Activated CD8-positive, alpha-beta memory T cell treated with anti-CD3 and anti-CD28 coated beads for 48 hours (primary cell): Measurements from ENCODE around the gene SMTNL1.

ENCODE experiments used
- DNase-seq, 3 experiments: peaks; one replicate each; pipeline ENCODE4 v3.0.0-alpha.2; 2020; ENCODE audit warnings: low read depth in 2 of 3, low spot score in 2 of 3

The SMTNL1 gene

DNA sequence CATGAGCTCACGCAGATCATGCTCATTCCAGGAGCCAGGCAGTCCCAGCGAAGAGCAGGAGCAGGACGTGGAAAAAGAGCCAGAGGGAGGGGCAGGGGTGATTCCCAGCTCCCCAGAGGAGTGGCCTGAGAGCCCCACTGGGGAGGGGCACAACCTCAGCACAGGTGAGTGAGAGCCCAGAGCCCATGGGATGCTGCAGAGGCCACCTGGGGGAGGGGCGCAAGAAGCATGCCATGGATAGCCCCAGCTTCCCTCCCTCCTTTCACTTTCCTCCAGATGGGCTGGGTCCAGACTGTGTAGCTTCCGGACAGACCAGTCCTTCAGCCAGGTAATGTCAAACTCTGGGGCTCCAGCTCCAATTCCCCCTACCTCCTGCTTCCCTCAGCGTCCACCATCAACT is 6.2 kb downstream of the SMTNL1 start:
- no peak for DNase-seq

DNA sequence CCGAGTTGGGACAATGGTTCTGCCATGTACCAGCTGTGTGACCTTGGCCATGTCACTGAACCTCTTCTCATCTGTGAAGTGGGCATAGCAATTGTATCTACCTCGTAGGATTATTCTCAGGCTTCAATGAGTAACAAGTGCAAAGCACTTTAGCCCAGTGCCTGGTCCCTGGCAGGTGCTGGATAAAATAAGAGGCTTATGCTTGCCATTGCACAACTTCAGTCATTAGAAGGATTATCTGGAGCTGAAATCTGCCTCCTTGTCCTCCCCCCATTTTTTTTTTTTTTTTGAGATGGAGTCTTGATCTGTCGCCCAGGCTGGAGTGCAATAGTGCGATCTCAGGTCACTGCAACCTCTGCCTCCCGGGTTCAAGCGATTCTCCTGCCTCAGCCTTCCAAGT is 7.2 kb downstream of the SMTNL1 start:
- no peak for DNase-seq

DNA sequence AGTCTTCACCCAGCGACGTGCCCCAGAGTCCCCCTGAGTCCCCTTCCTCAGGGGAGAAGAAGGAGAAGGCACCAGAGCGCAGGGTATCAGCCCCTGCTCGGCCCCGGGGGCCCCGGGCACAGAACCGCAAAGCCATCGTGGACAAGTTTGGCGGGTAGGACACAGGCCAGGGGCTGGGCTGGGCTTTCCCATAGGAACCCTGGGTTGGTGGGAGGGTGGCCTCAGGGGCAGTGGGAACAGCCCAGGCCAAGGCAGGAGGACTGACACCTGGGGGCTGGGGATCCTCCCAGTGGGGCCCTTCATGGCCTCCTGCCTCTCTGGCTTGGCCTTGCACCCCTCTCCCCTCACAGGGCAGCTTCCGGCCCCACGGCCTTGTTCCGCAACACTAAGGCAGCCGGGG is 8.5 kb downstream of the SMTNL1 start:
- DNase-seq = no peak

DNA sequence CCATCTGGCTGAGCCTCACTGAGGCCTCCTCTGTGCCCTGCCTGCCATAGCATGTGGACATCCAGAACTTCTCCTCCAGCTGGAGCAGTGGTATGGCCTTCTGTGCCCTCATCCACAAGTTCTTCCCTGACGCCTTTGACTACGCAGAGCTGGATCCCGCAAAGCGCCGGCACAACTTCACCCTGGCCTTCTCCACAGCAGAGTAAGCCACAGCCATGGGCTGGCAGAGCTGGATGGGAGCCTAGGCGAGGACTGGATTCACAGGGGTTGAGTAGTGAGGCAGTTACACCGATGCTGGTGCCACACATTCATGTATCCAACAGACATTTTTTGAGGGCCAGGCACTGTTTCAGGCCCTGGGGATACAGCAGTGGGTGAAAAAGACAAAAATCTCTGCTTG is 9.1 kb downstream of the SMTNL1 start:
- no peak for DNase-seq

DNA sequence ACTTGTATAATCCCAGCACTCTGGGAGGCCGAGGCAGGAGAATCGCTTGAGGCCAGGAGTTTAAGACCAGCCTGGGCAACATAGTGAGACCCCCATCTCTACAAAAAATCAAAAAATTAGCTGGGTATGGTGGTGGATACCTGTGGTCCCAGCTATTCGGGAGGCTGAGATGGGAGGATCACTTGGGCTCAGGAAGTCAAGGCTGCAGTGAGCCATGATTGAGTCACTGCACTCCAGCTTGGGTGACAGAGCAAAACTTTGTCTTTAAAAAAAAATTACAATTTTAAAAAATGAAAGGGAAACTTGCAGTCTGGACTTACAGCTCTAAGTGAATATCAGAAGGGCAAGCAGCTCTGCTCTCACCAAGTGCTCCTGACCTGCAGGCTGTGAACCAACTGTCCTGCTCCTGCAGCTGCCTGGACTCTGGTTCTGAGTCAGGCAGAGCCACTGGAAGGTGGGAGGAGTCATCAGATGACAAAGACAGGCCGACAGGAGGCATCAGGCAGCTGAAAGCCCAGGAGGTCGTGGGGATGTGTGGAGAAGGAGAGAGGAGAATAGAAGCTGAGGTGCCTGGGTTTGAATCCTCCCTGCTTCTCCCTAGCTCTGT is 9.6 kb downstream of the SMTNL1 start:
- no peak for DNase-seq

DNA sequence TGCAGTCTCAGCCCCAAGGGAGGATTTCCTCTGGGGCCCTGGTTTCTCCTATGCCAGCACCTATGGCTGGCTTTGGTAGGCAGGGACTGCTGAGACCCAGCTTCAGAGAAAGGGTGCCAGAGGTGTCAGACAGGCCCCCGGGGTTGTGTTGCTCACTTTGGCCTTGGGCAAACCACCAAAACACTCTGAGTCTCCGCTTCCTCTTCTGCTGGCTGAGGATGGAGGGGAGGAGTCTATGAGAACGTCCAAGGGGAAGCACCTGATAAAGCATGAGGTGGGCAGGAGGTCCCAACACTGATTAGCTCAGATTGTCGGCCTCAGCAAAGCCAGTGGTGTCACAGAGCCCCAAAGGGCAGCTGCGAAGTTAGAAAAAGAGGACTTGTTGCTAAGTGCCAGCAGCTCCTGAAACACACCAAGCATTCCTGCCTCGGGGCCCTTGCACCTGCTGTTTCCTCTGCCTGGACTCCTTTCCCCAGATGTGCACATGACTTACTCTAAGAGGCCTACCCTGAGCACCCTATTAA is 10.5 kb downstream of the SMTNL1 start:
- DNase-seq = no peak

DNA sequence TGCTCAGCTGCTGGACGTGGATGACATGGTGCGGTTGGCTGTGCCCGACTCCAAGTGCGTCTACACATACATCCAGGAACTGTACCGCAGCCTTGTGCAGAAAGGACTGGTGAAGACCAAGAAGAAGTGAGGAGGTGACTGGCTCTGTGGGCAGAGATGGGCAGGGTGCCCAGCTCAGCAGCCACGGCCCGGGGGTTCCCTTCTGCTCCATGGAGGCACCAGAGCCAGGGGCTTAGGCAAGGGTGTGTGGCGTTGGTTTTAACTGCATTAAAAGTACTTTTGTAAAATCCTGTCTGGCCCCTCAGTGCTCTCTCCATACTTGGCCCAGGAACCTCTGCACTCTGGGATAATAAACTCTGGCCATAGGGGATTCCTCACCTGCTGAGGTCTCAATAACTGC is 12.6 kb downstream of the SMTNL1 start:
- no peak for DNase-seq

DNA sequence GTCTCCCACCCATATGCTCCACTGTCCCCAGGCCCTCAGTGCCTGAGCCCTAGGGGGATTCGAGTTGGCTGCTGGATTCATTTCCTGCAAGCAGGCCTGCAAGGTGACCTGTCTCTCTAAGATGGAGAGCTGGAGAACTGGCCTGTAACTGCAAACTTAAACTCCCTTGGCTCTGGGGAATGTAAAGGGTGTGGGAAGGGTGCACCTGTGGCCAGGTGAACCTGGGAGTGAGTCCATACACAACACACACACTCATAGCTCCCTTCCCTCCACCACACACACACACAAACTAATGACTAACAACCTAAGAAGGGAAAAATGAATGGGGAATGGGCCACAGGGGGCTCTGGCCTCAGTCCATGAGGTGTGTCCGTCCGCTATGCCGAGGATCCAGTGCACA is 14.5 kb downstream of the SMTNL1 start:
- no peak for DNase-seq

DNA sequence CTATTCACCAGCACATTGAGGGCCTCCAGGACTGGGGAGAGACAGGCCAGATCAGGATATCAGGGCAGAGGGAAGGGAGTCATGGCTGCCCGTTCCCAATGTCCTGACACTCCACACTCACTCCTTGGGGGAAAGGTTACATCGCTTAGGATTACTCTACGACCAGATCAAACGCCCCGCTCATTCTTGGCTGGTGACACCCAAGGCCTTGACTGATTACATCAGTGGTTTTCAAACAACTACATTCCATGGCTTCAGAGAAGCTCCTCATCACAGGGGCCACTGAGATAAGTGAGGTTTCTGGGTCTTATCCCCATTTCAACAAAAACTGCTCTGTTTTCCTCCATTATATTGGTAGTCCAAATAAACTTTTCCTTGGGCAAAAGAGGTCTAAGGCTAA is 15.1 kb downstream of the SMTNL1 start:
- DNase-seq = no peak

DNA sequence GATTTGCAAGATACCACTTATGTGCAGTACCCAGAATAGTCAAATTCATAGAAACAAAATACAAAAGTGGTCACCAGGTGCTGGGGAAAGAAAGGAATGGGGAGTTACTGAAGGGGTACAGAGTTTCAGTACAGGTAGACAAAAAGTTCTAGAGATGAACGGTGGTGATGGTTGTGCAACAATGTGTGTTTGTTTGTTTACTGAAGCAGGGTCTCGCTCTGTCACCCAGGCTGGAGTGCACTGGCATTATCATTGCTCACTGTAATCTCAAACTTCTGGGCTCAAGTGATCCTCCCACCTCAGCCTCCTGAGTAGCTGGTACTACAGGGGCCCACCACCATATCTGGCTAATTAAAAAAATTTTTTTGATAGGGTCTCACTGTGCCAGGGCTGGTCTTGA is 18.0 kb downstream of the SMTNL1 start:
- no peak for DNase-seq

DNA sequence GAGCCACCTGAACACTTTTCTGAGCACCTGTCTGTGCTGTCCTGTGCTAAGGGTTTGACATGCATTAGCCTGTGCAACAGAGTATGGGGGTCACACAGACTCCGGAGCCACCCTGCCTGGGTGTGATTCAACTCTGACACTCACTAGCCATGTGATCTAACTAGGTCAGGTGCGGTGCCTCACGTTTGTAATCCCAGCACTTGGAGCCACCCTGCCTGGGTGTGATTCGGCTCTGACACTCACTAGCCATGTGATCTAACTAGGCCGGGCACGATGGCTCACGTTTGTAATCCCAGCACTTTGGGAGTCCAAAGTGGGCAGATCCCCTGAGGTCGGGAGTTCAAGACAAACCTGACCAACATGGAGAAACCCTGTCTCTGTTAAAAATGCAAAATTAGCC is 18.6 kb downstream of the SMTNL1 start:
- DNase-seq = no peak

DNA sequence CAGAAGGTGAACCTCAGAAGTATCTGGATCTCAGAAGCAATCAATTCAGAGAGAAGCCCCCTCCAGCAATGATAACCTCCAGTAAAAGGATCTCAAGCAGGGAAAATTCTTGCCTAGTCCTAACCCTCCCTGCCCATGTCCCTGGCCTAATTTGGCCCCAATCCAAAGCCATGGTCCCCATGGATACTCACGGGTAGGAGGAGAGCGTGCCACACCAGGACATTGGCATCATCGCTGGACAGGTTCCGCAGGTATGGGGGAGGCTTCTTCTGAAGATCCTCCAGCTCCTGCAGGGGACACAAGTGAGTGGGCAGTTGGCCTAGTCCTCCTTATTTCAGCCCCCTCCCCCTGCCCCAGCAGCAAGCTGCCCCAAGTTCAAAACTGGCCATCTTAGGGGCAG is 22.8 kb downstream of the SMTNL1 start:
- DNase-seq = no peak

DNA sequence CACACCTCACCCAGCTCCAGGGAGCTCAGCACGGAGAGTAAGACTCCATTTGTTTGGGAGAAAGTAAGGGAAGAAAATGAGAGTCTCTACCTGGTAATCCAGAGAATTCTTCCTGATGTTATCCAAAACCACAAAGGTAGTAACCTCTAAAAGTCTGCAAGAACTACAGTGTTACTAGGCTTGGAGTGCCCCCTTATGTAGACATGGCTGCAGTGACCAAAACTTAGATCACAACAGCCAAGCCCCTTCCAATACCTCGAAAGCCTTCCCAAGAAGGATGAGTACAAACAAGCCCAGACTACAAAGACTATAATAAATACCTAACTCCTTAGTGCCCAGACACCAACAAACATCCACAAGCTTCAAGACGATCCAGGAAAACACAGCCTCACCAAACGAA is 25.2 kb downstream of the SMTNL1 start:
- DNase-seq = no peak

DNA sequence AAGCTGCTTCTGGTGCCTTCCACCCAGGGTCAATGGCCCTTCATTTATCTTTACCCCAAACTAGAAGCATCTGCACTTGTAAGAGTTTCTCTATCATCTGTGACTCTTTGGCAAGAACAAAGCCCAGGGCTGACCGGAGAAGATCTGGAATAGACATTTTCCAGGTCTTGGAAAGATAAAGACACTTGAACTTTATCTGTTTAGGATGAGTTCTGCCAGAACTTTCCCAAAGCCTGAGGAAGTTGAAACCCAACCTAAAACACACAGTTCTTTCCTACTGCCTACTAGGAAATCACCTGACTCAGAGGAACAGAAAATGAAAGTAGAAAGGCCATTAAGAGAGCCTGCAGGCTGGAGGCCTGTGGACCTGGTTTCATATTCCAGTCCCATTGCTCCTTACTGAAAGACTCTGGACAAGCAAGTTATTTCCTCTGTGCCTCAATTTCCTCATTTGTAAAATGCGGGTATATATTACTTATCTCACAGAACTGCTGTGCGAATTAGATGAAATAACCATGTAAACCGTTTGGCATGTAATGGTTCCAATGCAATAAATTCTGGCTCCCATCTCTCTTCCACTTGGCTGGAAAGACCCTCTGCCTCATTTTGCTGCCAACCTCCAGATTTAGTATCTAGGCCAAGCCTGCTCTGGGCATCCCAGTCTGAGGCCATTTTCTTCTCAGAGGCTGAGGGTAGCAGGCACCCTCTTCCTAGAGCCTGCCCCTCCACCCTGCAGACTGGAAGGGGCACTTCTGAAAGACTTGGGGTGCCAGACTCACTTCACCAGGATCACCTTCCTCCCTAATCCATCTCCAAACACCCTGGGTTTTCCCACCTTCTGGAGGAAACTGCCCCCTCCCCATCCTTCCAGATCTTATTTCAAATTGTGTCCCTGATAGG is 28.9 kb downstream of the SMTNL1 start:
- no peak for DNase-seq

DNA sequence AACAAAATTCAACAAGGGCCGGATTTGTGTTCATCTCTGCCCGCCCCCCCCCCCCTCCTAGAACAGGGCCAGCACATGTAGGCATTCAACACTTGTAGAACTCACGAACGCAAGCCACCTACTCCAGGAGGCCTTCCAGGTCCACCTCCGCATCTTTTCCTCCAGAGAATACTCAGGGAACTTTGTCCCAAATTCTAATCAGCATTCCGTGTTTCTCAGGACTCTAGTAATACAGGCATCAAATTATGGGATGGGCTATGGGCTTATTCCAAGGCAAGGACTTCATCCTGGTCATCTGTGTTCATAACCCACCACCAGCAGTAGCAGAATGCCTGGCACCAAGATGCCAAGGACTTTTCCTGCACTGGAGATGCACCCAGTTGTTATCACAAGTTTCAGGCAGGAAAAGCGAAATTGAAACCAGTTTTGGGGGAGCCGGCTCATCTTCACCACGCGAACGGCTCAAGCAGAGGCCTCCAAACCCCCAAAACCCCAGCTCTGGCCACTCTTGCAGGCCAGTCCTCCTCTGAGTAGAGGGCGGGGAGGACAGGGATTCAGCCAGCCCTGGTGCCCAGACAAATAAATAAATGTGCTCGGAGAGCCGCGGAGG is 29.6 kb downstream of the SMTNL1 start:
- DNase-seq = no peak

DNA sequence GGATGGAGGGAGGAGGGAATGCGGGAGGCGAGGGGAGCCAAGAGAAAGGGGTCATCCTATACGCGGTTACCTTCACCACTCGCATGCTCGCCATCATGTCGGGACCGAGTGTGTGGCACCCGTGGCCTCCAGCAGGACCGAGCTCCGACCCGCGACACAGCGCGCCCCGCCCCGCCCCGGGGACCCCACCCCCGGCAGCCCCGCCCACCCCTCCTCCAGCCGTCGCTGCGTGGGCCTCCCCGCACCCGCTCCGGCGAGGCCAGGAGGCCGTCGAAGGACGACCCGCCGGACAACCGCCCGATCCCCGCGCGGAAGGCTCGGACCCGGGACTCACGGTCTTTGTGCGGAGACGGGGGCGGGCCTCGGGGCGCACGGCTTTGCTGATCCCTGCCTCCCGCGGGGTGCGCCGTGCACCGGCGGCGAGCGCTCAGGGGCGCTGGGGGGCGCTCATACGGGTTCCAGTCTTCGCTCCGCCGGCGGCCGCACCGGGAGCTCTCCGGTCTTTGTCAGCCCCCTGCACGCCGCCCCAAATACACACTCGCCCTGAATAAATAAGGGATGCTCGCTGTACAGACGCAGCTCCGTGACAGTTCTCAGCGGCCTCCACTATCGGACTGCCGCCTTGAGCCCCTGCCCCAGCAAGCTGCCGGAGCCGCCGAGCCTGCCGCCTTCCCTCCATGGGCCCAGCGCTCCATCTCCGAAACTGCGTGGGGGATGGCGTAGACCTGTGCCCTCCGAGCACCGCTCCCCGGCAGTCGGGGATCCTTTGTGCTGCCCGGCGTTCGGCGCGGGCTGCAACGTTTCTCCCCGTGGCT is 30.3 kb downstream of the SMTNL1 start, which contains the start of gene UBE2L6:
Gene UBE2L6, minus strand, starts transcription at position 158 of the 815 bp plus-strand sequence. Its CDS starts 61 bp downstream, at position 97.
- peak in 2 of 3 experiments; percentile 39 to 68 for DNase-seq

DNA sequence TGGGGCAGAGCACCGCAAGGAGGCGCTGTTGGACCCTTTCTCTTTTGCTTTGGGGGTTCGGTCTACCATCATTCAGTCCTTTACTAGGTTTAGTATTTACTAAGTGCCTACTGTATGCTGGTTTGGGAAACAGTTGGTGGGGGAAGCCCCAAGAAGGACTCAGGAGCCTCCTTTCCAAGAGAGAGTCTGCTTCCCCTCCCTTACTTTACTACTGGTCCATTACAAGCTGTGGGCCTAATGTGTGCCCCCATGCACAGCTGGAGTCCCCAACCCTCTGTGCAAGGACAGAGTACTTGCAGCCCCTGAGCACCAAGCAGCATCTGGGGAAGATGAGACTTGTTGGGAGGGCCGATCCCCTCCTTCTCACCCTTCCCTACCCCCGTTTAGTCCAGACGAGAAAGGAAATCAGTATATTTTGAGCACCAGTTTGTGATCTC is 31.0 kb downstream of the SMTNL1 start:
- peak in 2 of 3 experiments; percentile 86 to 87 for DNase-seq

DNA sequence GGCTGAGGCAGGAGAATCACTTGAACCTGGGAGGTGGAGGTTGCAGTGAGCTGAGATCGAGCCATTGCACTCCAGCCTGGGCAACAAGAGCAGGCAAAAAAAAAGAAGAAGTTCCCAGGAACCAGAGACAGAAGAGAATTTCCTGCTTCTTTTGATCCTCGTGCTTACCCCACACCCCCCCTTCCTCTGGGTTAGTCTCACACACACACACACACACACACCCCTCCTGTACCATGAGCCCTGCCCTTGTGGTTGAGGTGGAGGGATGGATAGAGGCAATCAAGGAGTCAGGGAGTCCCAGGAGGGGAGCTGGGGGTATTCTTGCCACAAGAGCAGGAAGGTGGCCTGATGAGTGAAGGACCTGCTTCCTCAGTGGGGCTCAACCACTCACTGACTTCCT is 34.2 kb downstream of the SMTNL1 start:
- DNase-seq = no peak

DNA sequence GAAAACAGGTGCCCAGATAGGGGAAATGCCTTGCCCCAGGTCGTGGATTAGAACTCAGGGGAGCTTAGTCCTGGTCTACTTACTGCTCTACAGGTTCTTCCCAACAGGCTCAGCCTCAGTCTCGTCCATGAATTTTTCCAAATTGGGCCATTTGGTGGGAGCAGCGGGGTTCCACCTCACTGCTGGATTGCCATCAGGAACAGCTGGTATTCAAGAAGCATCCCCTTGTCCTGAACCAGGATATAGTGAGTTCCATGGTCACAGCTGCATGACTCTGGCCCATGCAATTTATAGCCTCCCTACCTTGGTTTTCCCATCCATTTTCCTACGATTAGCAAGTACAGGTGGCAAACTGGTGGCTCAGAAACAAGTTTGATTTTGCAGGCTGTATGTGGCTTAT is 36.7 kb downstream of the SMTNL1 start:
- DNase-seq = no peak

DNA sequence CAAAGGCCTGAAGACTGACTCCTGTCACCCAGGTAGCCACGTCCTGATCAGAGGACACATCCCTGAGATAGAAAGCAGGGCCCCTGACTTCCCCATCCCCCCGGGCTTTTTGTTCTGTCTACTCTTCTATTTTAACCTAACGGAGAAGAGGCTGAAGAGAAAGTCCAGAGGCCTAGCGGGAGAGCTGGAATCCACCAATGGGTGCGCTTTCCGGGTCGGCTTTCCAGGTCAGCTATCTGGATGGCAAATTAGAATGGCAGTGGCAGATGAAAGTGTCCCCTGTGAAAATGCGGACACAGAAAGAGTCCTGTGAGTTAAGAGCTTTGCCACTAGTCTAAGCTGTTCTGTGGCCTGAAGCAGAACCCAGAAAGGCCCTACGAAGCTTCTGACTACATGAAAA is 46.9 kb downstream of the SMTNL1 start:
- DNase-seq = no peak

DNA sequence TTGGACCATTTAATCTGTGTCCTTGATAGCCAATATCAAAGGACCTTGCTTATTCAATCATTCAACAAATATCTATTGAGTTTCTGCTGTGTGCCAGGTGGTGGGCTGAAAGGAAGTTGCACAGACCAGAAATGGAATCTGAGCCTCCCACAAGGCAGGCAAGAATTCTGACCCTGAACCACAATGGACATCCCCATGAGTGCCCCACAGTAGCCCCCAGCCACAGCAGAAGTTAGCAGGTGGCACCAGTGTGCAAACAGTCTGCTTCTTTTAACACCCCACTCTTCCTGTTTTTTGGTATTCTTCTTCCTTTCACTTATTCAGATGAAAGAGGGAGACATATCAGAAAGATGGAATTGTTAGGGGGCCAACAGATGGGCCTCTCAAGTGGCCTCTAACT is 47.9 kb downstream of the SMTNL1 start:
- no peak for DNase-seq
